Lower leg skin (tissue), 3 donors: ENCODE results near the gene GRB7.

ENCODE experiments used
- POLR2A ChIP-seq, 2 donors: fragments of 450-650 bp; IDR thresholded peaks; one replicate each; pipeline ENCODE4 v1.6.1; 2016 to 2017; ENCODE audit warnings: antibody characterized with exemption in 2 of 2, mild to moderate bottlenecking in 1 of 2, moderate library complexity in 1 of 2
- TF ChIP-seq, protein P1 (sequence below), 3 donors: fragments of 450-650 bp; IDR thresholded peaks; one replicate each; pipeline ENCODE4 v1.5.1; 2016; ENCODE audit warnings: antibody characterized with exemption in 3 of 3, mild to moderate bottlenecking in 3 of 3, moderate library complexity in 2 of 3

DNA sequence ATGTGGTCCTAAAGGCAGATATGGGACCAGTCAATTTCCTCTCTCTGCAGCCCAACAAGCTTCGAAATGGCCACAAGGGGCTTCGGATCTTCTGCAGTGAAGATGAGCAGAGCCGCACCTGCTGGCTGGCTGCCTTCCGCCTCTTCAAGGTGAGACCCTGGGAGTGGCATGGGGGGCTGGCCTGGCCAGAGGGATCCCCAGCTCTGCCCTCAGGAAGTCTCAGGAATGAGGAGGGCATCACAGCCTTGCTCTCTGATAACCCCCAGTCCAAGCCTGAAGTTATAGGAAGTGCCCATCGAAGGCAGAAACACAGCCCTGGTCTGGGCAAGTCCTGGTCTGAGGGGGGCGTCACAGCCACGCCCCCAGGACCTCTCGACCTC, 7.1 kb downstream of the GRB7 start:
- TF ChIP-seq, protein P1, sequence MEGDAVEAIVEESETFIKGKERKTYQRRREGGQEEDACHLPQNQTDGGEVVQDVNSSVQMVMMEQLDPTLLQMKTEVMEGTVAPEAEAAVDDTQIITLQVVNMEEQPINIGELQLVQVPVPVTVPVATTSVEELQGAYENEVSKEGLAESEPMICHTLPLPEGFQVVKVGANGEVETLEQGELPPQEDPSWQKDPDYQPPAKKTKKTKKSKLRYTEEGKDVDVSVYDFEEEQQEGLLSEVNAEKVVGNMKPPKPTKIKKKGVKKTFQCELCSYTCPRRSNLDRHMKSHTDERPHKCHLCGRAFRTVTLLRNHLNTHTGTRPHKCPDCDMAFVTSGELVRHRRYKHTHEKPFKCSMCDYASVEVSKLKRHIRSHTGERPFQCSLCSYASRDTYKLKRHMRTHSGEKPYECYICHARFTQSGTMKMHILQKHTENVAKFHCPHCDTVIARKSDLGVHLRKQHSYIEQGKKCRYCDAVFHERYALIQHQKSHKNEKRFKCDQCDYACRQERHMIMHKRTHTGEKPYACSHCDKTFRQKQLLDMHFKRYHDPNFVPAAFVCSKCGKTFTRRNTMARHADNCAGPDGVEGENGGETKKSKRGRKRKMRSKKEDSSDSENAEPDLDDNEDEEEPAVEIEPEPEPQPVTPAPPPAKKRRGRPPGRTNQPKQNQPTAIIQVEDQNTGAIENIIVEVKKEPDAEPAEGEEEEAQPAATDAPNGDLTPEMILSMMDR (IDR thresholded peaks at IDR 0.05): no peak
- no peak for TF ChIP-seq POLR2A (IDR thresholded peaks at IDR 0.05)
